ENCODE results near the gene PLOD3.
A peak's percentile ranks its signal among the peaks of the same experiment; 100 is the strongest.
"Not testable (repeated sequence)": the region's sequence is repeated elsewhere in the genome, so short reads cannot be mapped to it uniquely, and the experiment has no call there.

The PLOD3 gene

DNA sequence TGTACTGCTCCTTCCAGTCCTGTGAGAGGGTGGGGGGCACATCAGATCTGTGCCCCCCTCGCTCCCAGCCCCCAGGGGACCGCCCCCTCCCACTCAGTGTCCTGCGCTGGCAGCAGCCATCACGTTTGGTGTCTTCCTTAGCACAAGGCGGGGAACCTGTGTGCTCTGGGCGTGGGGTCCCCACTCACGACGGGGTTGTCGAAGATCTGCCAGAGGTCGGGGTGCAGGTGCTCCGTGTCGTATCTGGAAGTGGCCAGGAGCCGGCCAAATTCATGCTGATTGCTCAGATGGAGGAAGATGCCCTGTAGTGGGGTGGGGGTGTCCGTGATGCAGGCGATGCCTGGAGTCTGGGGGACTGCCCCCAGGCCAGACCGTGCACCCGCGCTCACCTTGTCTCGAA lies 7.2 kb downstream of the PLOD3 start:
- no peak for DNase-seq

DNA sequence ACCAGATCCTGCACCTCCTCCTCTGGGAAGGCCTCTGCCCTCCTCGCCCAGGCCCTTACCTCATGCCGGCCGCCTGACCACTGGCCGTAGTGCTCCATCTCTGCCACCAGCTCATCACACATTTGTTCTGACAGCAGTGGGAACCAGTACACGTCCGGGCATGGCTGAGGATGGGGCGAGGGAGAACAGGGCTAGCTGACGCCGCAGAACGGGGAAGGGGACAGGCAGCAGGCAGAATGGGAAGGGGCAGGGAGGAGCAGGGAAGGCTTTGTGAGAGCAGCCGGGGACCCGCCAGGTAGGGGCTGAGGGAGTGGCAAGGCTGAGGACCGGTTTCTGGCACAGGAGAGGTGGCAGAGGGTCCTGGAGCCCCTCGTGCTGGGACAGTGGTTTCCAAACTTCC lies 8.6 kb downstream of the PLOD3 start:
- DNase-seq, result no peak

DNA sequence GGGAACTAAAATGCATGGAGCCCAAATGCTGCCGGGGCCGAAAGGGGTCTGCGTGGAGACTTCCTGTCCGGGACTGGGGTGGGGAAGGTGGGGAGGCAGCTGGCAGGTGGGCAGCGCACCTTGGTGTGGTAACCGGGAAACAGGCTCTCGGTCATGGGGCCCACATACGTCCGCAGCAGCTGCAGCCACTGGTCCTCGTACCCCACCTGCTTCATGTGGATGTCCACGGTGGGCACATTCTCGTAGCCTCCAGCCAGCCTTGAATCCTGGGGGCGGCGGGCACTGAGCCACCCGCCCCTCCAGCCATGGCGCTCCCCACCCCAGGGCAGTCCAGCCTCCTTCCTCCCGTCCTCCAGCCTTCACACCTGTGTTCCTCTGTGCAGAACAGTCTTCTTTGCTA lies 9.9 kb downstream of the PLOD3 start:
- DNase-seq, result no peak

DNA sequence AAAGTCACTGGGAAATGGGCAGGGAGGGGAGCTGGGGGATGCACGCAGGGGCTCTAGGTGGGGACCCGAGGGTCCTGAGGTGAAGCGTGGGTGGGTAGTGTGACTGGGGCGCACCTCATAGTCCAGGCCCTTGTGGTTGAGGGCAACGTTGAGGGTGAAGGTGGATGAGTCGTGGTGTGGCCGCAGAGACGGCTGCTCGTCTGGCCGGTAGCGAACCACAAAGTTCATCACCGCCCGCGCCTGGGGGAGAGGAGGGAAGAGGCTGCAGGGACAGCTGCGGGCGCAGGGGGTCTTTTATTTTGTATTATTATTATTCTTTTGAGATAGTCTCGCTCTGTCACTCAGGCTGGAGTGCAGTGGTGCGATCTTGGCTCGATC lies 10.7 kb downstream of the PLOD3 start:
- DNase-seq, result no peak

DNA sequence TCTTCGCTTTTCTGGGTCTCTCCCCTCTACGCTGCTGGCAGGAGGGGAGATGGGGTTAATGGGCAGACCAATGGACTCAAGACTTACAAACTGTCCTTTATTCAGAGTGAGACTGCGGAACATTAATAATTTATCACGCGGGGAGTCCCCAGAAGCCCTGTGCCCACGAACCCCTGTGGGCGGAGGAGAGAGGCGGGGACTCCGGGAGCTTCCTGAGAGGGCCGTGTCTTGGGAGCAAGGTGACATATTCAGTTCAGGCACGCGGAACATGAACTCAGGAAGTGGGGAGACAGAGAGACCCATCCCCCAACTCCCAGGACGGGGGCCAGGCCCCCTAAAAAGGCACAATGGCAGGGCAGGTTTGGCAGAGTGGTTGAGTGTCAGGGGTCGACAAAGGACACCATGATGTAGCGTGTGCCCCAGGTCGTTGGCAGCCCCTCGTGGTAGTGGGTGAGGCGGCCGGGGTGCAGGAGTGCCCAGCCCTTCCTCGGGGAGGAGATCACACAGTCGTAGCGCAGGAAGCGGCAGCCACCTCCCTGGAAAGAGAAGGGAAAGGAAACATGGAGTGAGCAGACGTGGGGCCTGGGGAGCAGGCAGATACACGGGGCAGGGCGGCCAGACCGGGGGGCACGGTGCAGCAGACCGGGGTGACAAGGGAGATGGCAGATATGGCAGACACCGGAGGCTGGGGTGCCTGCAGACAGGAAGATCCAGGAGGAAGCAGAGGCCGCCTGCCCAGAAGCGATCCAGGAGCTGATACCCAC lies 11.3 kb downstream of the PLOD3 start:
- DNase-seq, result no peak

DNA sequence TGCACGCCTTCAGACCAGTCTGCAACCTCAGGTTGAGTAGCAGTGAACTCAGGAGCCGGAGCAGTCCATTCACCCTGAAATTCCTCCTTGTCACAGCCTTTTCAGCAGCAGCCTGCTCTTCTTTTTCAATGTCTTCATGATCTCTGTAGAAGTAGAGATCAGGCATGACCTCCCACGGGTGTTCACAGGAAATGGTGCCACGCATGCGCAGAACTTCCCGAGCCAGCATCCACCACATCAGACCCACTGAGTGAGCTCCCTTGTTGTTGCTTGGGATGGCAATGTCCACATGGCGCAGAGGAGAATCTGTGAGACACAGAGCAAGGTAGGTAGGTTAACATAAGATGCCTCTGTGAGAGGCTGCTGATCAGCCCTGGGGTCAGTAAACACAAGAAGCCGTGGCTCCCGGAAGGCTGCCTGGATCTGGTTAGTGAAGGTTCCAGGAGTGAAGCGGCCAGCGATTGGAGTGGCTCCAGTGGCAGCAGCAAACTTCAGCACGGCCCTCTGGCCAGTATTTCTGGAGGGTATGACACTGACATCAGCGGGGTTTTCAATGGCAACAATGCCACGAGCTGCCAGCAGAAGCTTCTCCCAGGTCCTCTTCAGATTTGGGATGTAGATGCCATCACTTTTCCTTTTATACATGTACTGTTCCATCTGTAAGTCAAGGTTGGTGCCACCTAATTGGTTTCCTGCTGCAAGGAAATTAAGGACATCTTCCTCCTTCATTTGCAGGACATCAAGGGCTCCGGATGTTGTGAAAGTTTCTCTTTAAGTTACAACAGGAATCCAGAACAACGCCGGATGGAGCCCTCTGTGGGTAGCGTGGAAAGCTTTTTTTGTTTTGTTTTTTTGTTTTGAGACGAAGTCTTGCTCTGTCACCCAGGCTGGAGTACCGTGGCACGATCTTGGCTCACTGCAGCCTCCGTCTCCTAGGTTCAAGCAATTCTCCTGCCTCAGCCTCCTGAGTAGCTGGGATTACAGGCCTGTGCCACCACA lies 13.3 kb downstream of the PLOD3 start:
- not testable (repeated sequence) for DNase-seq

DNA sequence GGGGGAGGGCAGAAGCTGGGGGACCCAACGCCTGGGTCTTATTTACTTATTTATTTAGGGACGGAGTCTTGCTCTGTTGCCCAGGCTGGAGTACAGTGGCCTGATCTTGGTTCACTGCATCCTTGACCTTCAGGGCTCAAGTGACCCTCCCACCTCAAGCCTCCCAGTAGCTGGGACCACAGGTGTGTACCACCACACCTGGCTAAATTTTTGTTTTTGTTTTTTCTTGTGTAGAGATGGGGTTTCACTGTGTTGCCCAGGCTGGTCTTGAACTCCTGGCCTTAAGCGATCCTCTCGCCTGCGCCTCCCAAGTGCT lies 14.8 kb downstream of the PLOD3 start:
- no peak for DNase-seq

DNA sequence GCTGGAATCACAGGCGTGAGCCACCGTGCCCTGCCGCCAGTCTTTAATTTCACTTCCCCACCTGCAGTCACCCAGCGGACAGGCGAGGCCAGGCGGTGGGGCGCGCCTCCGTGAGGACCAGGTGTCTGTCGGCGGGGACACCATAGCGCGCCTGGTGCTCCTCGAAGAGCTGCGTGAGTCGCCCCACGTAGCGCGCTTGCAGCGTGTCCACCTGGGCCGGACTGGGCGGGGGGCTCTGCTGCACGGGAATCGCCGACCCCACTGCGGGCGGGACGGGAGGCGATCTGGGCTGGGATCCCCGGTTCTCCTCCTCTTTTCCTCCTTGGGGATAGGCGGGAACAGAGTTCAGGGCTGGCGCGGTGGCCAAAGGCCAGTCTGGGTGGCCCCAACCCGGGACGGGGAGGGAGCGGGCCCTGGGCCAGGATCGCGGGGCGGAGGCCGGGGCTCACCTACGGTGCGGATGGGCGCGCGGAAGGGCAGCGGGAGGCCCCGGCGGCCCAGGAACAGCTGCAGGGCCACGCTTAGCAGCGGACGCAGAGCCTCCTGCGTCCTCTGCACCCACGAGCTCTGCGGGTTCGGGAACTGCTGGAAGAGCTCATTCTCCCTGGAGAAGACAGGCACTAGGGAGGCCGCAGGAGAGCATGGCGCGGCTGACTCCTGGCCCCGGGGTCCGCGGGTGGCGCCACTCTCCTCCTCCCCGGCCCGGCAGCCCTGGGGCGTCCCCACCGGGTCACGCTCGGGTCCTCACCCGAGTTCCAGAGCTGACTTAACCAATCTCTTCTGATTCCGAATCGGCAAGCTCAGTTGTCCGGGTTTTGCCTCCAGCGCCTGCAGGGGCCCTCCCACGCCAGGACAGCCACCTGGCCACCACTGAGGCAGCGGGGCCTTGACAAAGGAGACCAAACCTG lies 15.4 kb downstream of the PLOD3 start:
- peak; percentile 83 for DNase-seq

DNA sequence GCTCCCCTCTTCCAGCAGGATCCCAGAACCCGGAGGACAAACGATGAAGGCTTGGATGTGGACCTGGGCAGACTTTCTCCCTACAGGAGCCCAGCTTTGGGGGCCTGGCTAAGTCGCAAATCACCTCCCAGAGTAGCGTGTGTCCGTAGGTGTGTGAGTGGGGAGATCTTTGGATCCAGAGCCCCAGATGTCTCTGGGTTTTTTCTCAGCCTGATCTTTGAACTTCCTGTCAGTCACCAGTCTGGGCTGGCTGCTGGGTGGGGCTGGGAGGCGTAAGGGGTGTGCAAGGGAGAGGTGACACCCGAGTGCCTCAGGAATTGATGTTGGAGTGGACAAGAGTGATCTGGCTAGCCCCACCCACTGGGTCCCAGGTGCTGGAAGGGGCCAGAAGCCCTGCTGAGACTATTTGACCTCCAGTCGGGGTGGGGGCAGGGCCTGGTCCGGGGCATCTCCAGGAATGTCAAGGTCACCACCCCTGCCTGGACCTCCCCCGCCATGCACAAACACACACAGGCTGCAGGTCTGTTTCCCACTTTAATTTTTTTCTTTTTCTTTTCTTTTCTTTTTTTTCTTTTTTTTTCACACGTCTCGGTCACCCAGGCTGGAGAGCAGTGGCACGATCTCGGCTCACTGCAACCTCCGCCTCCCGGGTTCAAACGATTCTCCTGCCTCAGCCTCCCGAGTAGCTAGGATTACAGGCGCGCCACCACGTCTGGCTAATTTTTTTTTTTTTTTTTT lies 16.4 kb downstream of the PLOD3 start, which contains the start of gene MOGAT3:
Gene MOGAT3, minus strand, starts transcription at position 175 of the 738 bp plus-strand sequence. CDS start 182 bp downstream, outside the sequence.
- no peak for DNase-seq

DNA sequence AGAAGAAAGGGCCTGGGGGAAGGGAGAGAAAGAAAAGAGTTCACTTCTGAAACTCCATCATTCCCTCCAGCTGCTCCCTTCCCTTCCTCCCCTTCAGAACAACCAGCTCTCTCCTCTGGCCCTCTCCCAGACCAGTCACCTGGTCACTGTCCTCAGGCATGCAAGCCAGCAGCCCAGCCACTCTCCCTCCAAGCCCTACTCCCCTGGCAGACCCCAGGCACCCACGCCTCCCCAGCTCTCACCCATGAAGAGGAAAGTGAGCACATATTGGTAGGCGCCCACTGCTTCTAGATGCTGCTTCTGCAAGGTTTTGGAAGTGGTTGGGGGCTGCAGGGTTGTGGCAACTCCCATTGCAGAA lies 16.9 kb downstream of the PLOD3 start:
- no peak for DNase-seq

DNA sequence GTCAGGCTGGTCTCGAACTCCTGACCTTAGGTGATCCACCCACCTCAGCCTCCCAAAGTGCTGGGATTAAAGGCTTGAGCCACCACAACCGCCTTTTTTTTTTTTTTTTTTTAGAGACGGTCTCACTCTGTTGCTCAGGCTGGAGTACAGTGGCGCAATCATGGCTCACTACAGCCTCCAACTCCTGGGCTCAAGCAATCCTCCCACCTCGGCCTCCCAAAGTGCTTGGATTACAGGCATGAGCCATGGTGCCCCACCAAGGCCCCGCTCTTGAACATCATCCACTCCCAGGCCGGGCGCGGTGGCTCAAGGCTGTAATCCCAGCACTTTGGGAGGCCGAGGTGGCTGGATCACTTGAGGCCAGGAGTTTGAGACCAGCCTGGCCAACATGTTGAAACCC lies 17.9 kb downstream of the PLOD3 start:
- not testable (repeated sequence) for DNase-seq

DNA sequence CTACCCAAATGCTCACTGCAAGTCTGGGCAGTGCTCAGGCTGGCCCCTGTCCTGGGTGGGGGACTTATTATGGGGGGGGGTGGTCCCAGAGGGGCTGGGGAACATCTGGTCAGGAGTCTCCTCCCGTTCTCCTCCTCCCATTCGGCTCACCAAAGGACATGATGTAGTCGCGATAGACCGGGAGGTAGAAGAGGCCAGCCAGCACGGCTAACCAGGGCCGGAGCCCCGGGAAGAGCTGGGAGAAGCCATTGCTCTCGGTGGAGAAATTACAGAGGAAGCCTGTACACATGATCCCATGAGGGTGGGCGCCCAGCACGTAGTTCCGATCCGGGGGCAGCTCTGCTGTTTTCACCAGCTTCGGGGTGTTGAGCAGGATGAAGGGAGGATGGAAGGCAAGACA lies 18.9 kb downstream of the PLOD3 start:
- no peak for DNase-seq

DNA sequence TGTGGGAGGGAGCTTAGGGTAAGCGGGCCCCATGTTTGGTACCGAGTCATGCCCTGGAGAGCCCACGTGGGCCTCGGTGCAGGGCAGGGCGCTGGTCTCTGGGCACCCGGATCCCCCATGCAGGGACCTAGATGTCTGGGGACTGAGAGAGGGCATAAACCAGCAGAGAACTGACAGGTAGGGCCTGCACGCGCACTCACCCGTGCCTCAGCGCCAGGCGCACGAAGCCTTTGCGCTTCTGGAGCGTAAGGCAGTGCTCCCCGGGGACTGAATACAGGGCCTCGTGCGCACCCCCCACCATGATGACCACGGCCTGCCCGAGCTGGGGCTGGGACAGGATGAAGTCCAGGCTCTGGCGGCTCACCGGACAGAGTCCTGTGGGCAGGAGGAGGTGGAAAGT lies 19.4 kb downstream of the PLOD3 start:
- DNase-seq, result no peak

DNA sequence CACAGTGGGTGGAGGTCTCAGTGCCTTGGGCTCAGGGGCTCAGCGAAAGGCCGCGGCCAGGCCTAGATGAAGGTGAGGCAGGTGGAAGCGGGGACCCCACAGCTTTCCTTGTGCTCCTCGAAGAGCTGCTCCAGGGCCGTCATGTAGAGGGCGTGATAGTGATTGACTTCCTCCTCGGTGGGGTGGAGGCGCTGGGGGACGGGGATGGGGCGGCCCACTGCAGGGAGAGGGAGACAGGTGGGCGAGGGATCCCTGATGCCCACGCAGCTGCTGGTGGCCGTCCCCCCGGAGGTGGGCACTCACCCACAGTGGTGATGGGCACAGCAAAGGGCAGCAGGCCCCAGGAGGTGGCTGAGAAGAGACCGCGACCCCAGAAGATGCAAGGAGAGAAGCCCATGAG lies 21.5 kb downstream of the PLOD3 start:
- DNase-seq, result no peak

DNA sequence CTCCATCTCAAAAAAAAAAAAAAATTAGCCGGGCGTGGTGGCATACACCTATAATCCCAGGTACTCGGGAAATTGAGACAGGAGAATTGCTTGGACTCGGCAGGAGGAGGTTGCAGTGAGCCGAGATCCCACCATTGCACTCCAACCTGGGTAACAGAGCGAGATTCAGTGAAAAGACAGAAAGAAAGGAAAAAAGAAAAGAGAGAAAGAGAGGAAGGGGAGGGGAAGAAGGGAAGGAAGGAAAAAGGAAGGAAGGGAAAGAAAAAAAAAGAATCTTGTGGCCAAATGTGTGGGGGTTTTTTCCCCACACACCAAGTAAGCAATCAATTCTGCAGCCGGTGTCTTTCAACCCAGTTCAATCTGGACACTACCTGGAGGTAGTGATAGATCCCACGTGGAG lies 28.3 kb downstream of the PLOD3 start:
- DNase-seq, result no peak

DNA sequence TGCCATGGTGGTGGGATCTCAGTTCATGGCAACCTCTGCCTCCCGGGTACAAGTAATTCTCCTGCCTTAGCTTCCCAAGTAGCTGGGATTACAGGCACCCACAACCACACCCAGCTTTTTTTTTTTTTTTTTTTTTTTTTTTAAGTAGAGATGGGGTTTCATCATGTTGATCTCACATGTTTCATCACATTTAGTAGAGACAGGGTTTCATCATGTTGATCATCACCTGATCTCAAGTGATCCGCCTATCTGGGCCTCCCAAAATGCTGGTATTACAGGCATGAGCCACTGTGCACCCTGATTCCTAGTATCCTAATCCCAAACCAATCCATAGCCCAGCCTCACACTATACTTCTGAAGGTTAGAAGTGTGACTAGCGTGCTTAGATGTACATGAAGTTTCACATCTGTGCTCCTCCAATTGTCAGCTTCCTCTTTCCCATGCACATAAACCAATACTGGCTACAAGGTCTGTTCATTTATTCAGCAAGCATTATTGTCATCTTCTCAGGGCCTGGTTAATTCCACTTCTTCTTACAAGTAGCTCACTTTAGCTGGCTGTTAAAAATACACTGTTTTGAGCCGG lies 30.4 kb downstream of the PLOD3 start:
- DNase-seq, result peak; percentile 54

DNA sequence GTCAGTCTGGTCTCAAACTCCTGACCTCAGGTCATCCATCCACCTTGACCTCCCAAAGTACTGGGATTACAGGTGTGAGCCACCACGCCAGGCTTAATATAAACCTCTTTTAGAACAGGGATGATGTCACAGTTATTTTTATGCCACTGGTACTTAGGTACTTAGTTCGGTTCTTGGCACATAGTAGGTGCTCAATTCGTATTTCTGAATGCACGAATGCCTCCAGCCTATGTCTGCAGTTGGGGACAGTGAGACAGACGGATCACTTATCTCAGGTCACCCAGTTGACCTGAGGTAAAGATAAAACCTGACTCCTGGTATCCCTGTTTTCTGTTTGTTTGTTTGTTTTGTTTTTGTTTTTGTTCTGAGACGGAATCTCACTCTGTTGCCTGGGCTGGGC lies 31.2 kb downstream of the PLOD3 start:
- DNase-seq, result no peak

DNA sequence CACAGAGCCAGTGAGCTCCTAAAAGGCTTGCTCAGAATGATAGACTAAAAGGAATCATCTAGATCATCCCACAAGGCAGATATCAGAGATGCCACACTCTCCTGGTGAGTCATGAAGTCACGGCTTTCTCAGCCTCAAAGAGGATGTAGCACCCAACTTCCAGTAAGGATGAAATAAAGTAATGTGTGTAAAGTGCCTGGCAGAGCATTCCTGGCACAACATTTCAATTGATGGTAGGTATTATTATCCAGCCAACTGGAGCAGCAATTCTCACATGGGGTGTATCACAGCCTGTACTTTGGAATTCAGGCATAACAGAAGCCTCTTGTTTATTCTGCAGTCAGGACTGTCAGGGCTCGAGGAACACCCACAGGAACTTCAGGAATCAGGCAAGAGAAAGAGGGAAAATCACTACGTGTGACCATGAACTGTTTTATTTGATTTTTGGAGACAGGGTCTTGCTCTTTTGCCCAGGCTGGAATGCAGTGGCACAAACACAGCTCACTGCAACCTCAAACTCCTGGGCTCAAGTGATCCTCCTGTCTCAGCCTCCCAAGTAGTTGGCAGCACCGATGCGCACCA lies 32.0 kb downstream of the PLOD3 start:
- DNase-seq, result no peak

DNA sequence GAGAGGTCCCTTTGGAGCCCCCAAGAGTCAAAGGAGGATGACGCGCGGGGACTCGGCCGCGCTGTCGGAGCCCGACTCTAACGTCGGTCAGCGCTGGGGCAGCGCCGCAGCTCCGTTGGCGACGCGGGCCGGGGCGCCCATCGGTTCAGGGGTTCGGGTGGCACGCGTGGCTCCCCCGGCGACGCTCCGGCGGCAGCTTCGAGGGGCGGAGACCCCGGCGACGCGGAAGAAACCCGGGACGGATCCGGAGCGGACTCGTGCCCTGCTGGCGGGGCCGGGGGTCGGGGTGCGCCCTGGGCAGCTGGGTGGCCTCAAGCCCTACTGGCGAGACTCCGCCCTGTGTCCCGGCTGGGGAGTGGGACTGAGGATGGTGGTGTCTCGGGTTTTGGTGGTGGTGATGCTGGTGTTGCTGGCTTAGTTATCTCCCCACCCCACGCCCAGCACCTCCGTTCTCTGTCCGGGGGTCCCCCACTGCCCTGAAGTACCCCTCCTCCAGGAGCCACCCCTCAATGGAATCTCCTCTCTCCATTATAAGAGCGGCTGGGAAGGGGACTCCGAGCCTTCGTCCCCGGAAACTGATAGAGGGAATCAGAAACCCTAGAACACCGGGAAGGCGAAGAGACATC lies 37.1 kb downstream of the PLOD3 start, which contains the start of gene NAT16:
Gene NAT16, minus strand, starts transcription at position 164 of the 626 bp plus-strand sequence. CDS start 5,486 bp downstream, outside the sequence.
- DNase-seq, result no peak

DNA sequence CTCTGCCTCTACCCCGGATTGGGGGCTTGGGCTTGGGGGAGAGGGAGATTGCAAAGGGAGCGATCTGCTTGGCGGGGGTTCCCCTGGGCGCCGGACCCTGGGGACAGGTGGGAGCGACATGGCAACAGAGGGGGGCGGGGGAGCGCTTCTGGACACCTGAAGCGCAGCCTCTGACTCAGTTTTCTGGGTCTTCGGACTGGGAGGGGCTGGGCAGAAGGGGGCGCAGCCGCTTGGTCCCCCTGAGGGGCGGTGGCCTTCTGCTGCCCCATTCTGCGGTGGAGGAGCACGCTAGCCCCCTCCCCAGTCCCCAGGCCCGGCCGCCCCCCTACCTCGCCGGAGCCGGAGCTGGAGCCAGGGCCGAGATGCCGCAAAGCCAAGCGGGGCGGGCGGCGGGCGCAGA lies 37.7 kb downstream of the PLOD3 start:
- DNase-seq, result no peak

DNA sequence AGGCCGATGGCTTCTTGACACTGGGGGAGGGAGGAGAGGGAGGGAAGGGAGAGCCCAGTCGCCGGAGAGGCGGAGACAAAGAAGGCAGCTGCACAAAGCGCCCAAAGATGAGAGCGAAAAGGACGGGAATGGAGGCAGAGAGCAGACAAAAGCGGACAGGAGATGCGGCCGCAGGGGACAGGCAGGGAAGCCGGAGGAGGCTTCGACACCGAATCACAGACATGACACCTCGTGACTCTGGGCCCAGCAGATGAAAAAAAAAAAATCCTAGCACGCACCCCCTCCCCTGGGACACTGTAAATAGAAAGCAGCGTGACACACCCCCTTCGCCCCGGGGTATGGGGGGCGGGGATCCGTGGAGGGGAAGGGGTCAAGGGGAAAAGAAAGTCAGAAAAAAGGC lies 38.3 kb downstream of the PLOD3 start:
- peak; percentile 70 for DNase-seq
